ENCODE data around the gene RNF113B. TPM values are rescaled to one million over a fixed set of nuclear protein-coding genes. Genes with fewer than 3 reads are reported as not detected.

The RNF113B gene
- total RNA-seq, 2 experiments from 2014 or later = not detected

- POLR2A ChIA-PET = no interaction called here
Measured at GRCh38 chr13:98180092-98180491, 3.0 kb upstream of the RNF113B start.

GRCh38 chr13:98175823-98176222 lies 1.2 kb downstream of the RNF113B start:
- POLR2A ChIA-PET = no interaction called here
- CTCF ChIA-PET = no interaction called here

More at GRCh38 chr13:98180092-98180491, 3.0 kb upstream of the RNF113B start:
- CTCF ChIA-PET = no interaction called here

DNA sequence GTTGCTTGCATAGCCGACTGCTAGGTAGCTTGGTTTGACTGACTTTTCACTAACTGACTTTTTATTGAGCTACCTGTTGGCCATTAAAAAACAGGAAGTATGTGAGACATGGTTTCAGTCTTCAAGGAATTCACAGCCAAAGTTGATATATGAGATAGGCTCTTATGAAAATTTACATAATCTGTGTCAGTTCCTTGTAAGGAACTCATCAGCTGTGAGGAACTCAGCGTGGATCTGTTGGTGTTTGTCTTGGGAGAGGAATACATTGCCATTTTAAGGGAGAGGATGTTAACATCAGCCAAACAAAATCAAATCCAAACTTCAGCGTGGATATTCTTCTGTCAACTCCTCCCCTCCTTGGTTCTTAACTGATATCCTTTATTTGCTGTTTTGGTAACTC lies 2.0 kb downstream of the RNF113B start:
- POLR2A ChIA-PET = no interaction called here

DNA sequence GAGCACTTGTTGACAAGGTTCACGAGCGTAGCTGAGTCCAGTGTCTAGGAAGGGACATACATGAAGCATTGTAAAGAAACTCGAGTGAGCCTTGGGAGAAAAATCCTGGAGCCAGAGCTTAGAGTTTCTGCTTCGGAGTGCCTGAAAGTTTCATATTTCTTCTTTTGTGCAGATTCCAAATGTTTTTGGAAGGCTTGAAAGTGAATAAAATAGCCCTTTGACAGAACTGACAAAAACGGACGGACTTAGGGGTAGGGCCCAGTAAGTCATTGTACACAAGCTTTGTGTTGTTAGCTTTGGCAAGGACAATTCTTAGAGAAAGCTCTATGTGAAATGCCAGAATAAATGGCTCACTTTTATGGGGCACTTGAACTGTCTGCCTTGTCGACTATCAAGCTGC lies 2.8 kb downstream of the RNF113B start:
- CTCF ChIA-PET = no interaction called here
- POLR2A ChIA-PET = no interaction called here

More for the DNA sequence above, 2.0 kb downstream of the RNF113B start:
- CTCF ChIA-PET = no interaction called here

- CTCF ChIA-PET = no interaction called here
- POLR2A ChIA-PET = no interaction called here
Measured at GRCh38 chr13:98173431-98174152, 3.5 kb downstream of the RNF113B start.

DNA sequence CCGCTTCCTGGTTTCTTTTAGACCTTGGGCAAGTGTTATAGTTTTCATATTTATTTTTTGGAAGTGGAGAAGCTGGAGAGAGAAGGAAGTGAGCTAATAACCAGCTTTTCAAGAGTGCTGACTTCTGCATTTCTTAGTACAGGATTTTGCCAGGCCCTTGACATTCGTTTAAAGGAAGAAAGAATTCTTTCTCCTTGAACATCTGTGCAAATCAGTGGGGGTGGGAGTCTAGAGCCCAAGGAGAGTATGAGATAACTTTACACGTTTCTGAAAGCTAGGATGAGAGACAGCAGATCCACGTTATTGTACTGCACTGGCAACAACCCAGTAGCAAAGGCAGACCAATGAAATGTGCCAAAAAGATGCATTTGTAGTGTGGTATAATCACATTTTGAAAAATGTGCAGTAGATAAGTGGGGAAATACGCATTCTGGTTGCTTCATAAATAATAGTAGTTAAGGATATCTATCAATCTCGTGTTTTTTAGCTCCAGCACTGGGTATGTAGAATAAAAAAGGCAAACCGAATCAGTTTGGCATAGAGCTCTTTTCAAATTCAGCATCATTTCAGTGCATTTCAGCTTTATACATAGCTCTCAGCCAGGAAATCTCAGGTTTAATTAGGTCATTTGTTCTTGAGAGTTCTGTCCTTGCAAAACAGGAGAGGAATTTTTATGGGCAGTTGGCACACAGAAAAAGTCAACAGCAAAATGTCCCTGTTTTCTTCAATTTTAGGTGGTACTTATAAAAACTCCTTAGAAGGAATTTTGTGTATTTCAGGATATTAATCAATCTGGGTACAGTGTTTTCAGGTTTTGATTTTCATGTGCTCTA lies 4.3 kb downstream of the RNF113B start:
- POLR2A ChIA-PET = no interaction called here
- CTCF ChIA-PET = no interaction called here

GRCh38 chr13:98171900-98172589 lies 5.0 kb downstream of the RNF113B start:
- ChIA-PET POLR2A (no interaction called here), CTCF (no interaction called here)

GRCh38 chr13:98169331-98169730 lies 7.7 kb downstream of the RNF113B start:
- ChIA-PET POLR2A (no interaction called here), CTCF (no interaction called here)

- CTCF ChIA-PET = no interaction called here
- POLR2A ChIA-PET = no interaction called here
Measured at GRCh38 chr13:98162935-98163334, 14.1 kb downstream of the RNF113B start.

GRCh38 chr13:98158172-98158899 lies 18.7 kb downstream of the RNF113B start:
- CTCF ChIA-PET = no interaction called here
- POLR2A ChIA-PET = no interaction called here

- CTCF ChIA-PET = no interaction called here
- POLR2A ChIA-PET = no interaction called here
Measured at GRCh38 chr13:98157609-98158008, 19.5 kb downstream of the RNF113B start.

- ChIA-PET CTCF (no interaction called here), POLR2A (no interaction called here)
Measured at GRCh38 chr13:98157188-98157587, 19.9 kb downstream of the RNF113B start.

GRCh38 chr13:98156259-98156658 lies 20.8 kb downstream of the RNF113B start:
- ChIA-PET CTCF (no interaction called here), POLR2A (no interaction called here)

DNA sequence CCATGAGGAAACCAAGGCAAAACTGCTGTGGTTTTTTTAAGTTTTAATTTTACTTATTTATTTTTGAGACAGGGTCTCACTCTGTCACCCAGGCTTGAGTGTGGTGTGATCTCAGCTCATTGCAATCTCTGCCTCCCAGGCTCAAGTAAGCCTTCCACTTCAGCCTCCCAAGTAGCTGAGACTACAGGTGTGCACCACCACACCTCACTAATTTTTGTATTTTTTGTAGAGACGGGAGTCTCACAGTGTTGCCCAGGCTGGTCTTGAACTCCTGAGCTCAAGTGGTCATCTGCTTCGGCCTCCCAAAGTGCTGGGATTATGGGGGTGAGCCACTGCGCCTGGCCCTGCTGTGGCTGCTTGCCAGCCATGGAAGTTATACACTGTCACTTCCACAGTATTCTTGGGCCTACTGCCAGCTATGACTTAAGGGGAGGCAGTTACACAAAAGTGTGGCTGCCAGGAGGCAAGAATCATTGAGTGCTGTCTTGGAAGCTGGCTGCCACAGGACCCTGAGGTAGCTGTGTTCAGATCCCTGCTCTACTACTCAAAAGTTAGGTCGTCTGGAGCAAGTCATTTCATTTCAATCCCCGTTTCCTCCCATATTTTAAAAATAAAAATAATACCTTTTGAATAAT lies 21.5 kb downstream of the RNF113B start:
- CTCF ChIA-PET = no interaction called here
- POLR2A ChIA-PET = no interaction called here

- ChIA-PET CTCF (no interaction called here), POLR2A (no interaction called here)
Measured at GRCh38 chr13:98150832-98151479, 26.1 kb downstream of the RNF113B start.

GRCh38 chr13:98147521-98147920 lies 29.5 kb downstream of the RNF113B start:
- CTCF ChIA-PET = no interaction called here

GRCh38 chr13:98144801-98145350 lies 32.2 kb downstream of the RNF113B start:
- POLR2A ChIA-PET = no interaction called here
- CTCF ChIA-PET = no interaction called here

More at GRCh38 chr13:98147521-98147920, 29.5 kb downstream of the RNF113B start:
- POLR2A ChIA-PET = no interaction called here

- ChIA-PET POLR2A (no interaction called here), CTCF (no interaction called here)
Measured at GRCh38 chr13:98144027-98144741, 32.9 kb downstream of the RNF113B start.

Data from activated CD8-positive, alpha-beta memory T cell treated with anti-CD3 and anti-CD28 coated beads for 36 hours (primary cell).